ENCODE measurements around the gene MRPL30. TPM values are rescaled to one million over a fixed set of nuclear protein-coding genes. Genes with fewer than 3 reads are reported as not detected.
"Not testable (repeated sequence)": the region's sequence is repeated elsewhere in the genome, so short reads cannot be mapped to it uniquely, and the experiment has no call there.

The MRPL30 gene
- 10 to 100 TPM; 10.4 to 25.2 (median 17.9) TPM for polyA plus RNA-seq (ENCODE audit: low read depth in 6 of 6)

DNA sequence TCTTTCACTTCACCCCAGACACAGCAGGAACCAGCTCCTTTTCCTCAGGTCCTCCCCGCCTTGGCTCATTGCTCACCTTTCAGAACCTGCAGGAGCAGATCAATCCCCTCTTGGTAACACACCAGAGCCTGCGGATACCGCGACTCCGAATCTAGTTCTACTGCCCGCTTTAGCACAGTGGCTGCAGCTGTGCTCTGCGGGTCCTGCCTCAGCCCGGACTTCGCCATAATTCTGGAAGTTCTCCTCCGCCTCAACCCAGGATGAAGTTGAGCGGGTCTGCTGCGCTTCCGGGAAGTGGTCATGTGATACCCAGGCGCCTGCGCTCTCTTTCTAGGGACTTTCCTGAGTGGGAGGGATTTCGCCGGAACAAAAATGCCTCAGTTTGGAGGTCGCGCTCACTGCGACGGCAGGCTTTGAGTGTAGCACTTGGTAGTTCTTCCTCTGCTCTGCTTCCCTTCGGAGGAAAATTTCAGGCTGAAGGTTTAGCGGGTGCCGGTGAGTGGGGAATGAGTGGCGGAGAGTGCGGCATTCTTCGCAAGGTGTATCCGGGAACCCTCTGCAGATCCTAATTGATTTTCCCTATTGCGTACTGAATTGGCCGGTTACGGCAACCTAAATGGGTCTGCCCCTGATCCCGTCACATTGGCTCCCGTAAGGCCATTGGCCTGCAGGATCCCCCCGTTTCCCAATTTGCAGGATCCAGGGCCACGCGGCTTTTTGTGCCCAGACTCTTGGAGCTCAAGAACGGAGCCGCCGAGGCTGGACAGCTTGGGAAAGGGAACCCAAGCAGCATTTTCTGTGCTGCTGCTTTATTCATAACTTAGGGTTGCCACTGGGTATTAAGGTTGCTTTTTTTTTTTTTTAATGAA is at the start of gene MRPL30, which contains the start of gene MITD1:
Gene MRPL30 (plus strand): TSS at position 430 of the 869 bp plus-strand sequence. CDS start 5,020 bp downstream, outside the sequence.
Gene MITD1 (minus strand): TSS at position 304 of the 869 bp plus-strand sequence. CDS start 77 bp downstream, at position 227.
- peak; percentile 95 for ATAC-seq (ENCODE audit: low read depth in 2 of 2)
- peak; percentile 91 for DNase-seq
- no peaks in the 10 kb centered on the region for H3K27me3 Mint-ChIP-seq
- peaks cover 0 to 6% of the 10 kb centered on the region in 2 donors for H3K36me3 Mint-ChIP-seq
- H3K27ac Mint-ChIP-seq, result peak within 1 kb of the TSS; percentile 97 to 100 (median 100)
- H3K4me3 Mint-ChIP-seq, result peak within 1 kb of the TSS; percentile 96 to 100 (median 100)
- peaks cover 40 to 78% (median 60%) of the 10 kb centered on the region in 3 donors for H3K4me1 Mint-ChIP-seq
- H3K9me3 Mint-ChIP-seq, result no peaks in the 10 kb centered on the region

DNA sequence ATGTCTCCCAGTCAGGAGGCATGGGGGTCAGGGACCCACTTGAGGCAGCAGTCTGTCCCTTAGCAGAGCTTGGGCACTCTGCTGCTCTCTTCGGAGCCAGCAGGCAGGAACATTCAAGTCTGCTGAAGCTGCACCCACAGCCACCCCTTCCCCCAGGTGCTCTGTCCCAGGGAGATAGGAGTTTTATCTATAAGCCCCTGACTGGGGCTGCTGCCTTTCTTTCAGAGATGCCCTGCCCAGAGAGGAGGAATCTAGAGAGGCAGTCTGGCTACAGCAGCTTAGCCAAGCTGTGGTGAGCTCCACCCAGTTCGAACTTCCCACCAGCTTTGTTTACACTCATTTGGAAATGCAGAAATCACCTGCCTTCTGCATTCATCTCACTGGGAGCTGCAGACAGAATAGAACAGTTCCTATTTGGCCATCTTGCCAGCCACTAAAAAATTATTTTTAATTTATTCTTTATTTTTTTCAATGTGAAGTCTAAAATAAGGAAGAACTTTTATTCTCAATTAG is 45.9 kb upstream of the MRPL30 start:
- ATAC-seq (ENCODE audit: low read depth in 2 of 2); DNase-seq; H3K4me3 Mint-ChIP-seq; H3K4me1 Mint-ChIP-seq; H3K27me3 Mint-ChIP-seq: not testable (repeated sequence)
- peak overlapping the region in 1 of 6 donors; percentile 11 for H3K27ac Mint-ChIP-seq
- H3K36me3 Mint-ChIP-seq, result peaks cover 4 to 28% of the 10 kb centered on the region in 2 donors
- peaks cover 9 to 42% (median 33%) of the 10 kb centered on the region in 7 donors for H3K9me3 Mint-ChIP-seq

DNA sequence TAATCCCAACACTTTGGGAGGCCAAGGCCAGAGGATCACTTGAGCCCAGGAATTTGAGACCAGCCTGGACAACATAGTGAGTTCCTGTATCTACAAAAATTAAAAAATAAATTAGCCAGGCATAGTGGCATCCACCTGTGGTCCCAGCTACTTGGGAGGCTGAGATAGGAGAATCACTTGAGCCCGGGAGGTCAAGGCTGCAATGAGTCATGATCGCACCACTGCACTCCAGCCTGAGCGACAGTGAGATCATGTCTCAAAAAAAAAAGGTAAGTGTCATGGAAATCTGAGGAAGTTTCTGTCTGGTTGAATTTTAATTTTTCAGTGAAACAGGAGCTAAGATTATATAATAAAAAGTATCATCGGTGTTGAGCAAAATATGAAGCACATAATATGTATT is 42.0 kb upstream of the MRPL30 start:
- DNase-seq (no peak), ATAC-seq (ENCODE audit: low read depth in 2 of 2) (no peak)
- H3K27ac Mint-ChIP-seq, result peak overlapping the region in 1 of 6 donors; percentile 54
- H3K36me3 Mint-ChIP-seq, result peaks cover 4 to 11% of the 10 kb centered on the region in 2 donors
- peak overlapping the region in 2 of 8 donors; percentile 95 to 98 for H3K4me3 Mint-ChIP-seq
- H3K9me3 Mint-ChIP-seq, result peaks cover 2 to 5% (median 3%) of the 10 kb centered on the region in 7 donors
- no peaks in the 10 kb centered on the region for H3K27me3 Mint-ChIP-seq
- H3K4me1 Mint-ChIP-seq, result peaks cover 8 to 15% (median 13%) of the 10 kb centered on the region in 3 donors

DNA sequence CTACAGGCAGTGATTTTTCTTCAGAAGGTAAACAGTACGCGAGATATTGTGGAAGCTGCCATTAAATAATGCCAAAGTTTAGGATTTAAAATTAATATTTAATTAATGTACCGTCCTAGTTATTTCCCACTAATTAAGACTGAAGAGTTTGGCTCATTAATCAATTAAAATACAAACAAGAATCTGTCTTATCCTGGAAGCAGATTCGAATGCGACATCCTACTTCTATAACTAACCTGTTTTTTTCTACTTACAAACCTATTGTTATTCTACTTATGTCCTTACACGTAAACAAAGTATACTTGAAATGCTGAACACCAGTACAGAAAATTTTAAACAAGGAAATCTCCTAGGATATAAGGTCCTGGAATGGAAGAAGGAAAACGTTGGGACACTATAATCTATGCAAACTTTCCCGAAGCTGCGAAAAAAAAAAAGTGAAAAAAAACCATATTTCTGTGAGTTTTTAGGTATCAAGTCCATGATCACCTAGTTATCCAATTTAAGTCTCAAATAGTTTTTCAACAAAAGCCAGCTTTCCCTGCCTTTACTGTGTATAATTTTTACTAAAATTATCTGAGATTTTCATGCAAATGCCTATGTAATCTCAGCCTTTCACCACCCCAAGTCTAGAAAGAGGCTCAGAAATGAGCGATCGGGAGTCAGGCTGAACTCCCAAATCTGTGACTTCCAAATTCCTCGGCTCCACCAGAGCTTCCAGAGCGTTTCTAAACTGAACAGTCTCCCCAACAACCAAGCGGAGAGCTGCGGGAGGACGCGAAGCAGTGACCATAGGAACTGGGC is 40.7 kb upstream of the MRPL30 start:
- ATAC-seq (ENCODE audit: low read depth in 2 of 2) (no peak), DNase-seq (no peak)
- peaks cover 4 to 5% of the 10 kb centered on the region in 2 donors for H3K36me3 Mint-ChIP-seq
- H3K4me1 Mint-ChIP-seq, result peaks cover 8 to 13% (median 12%) of the 10 kb centered on the region in 3 donors
- no peaks in the 10 kb centered on the region for H3K27me3 Mint-ChIP-seq
- H3K9me3 Mint-ChIP-seq, result peaks cover 0 to 2% (median 0%) of the 10 kb centered on the region in 7 donors
- peak overlapping the region; percentile 87 to 98 (median 98) for H3K4me3 Mint-ChIP-seq
- H3K27ac Mint-ChIP-seq, result peak overlapping the region; percentile 98 to 100 (median 99)

DNA sequence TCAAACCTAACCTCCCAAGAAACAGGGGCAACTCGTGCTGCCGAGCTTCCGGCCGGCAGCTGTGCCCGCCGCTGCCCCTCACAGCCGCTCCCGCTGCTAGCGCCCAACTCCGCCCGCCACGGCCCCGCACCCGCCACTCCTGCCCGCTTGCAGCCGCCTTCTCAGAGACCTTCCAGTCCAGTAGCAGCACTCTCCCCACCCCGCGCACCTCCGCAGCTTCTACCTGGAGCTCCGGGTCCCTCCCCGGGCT is 40.2 kb upstream of the MRPL30 start:
- H3K27ac Mint-ChIP-seq, result peak overlapping the region; percentile 98 to 100 (median 99)
- H3K9me3 Mint-ChIP-seq, result peaks cover 0 to 2% (median 0%) of the 10 kb centered on the region in 7 donors
- no peaks in the 10 kb centered on the region for H3K27me3 Mint-ChIP-seq
- ATAC-seq (ENCODE audit: low read depth in 2 of 2), result no peak
- peaks cover 8 to 13% (median 12%) of the 10 kb centered on the region in 3 donors for H3K4me1 Mint-ChIP-seq
- peak overlapping the region; percentile 87 to 98 (median 98) for H3K4me3 Mint-ChIP-seq
- peaks cover 4 to 5% of the 10 kb centered on the region in 2 donors for H3K36me3 Mint-ChIP-seq
- no peak for DNase-seq

DNA sequence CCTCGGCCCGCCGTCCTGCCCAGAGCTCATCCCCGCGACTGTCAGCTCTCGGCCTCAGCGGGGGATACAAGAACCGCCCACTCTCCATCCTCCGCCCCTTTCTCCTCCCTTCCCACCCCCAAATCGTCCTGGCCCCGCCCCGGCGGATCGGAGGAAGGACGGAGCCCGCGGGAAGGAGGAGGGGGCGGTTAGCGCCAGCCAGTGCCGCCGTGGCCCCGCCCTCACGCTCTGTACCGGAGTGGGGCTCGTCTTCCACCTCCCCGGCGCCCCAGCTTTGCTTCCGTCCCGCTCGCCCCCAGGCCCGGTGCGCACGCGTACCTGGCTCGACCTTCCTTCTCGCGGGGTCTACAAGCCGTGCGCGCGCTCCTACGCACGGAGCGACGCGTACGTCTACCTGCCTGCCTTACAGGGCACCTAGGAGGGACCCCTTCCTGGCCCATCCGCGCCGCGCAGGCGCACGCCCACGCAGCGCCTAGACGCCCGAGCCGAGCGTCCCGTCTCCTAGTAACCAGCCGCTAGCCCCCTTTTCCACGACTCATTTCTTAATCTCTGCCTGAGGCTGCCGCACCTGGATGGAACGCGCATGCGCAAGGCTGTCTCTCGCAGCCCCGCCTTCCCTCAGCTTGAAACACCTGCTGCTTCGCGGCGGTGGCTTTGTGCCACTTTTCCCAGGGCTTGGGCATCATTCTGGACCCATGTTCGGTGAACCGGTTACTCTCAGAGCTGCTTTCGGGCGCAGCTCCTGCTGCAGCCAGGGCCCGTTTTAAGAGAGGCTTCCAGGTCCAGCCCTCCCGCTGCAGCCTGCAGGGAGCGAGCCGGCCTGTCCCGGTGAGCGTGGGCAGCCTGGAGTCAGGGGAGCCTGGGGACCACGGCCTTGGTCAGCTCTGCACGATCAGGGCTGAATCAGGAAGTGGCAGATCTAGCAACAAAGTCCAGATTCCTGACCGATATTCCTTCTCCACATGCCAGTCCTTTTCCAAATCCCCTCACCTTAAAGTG is 39.6 kb upstream of the MRPL30 start, which contains the start of gene C2orf15:
Gene C2orf15 (plus strand): TSS at position 598 of the 999 bp plus-strand sequence. CDS start 8,852 bp downstream, outside the sequence.
- no peaks in the 10 kb centered on the region for H3K27me3 Mint-ChIP-seq
- DNase-seq (peak; percentile 98), ATAC-seq (ENCODE audit: low read depth in 2 of 2) (peak; percentile 81 to 82)
- peak within 1 kb of the TSS; percentile 98 to 100 (median 99) for H3K27ac Mint-ChIP-seq
- peaks cover 8 to 13% (median 12%) of the 10 kb centered on the region in 3 donors for H3K4me1 Mint-ChIP-seq
- H3K4me3 Mint-ChIP-seq, result peak within 1 kb of the TSS; percentile 87 to 98 (median 98)
- peaks cover 0 to 2% (median 0%) of the 10 kb centered on the region in 7 donors for H3K9me3 Mint-ChIP-seq
- peaks cover 4 to 5% of the 10 kb centered on the region in 2 donors for H3K36me3 Mint-ChIP-seq

DNA sequence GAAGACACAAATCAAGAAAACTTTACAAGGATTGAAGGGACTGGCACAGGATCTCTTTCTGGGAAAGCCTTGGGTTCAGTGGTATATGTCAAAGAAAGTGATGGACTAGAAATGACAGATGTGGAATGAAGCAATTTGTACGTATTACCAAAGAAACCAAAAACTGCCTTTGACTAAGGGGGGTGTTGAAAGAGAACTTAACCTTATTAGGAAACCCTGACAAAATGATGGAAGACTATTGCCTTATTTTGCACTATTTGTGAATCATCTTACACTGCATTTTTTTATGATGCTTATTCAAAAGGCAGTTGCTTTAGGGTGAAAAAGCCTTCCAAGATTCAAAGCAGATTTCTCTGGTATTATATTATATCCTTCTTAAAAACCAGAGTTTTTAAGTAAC is 30.3 kb upstream of the MRPL30 start:
- Mint-ChIP-seq H3K9me3 (no peaks in the 10 kb centered on the region), H3K4me1 (peaks cover 16 to 20% (median 18%) of the 10 kb centered on the region in 3 donors), H3K36me3 (peaks cover 0 to 8% of the 10 kb centered on the region in 2 donors), H3K4me3 (peak overlapping the region in 1 of 8 donors; percentile 26), H3K27ac (no peak overlapping the region), H3K27me3 (no peaks in the 10 kb centered on the region)
- ATAC-seq (ENCODE audit: low read depth in 2 of 2), result no peak
- no peak for DNase-seq

DNA sequence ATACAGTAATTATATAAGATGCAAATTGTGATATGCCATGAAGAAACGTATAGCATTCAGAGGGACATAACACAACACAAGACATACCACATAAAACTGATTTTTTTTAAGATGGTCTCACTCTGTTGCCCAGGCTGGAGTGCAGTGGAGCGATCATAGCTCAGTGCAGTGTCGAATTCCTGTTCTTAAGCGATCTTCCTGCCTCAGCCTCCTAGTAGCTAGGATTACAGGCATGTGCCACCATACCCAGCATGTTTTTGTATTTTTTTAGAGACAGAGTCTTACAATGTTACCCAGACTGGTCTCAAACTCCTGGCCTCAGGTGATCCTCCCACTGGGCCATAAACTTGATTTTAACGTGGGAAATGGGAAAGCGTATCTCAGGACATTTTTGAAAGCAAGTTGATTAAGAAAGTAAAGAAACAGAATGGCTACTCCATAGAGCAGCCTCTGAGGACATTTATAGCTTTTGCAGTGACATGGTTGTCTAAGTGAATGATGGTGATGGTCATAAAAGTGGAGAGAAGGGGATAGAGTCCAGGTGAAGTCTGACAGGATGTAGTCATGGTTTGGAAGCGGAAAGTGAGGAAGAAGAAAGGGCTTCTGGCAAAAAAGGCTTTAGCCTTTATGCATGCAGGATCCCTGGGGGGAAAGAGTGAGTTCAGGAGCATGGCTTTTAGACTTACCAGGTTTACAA is 28.6 kb upstream of the MRPL30 start:
- Mint-ChIP-seq H3K4me3 (peak overlapping the region in 1 of 8 donors; percentile 10), H3K4me1 (peaks cover 30 to 37% (median 35%) of the 10 kb centered on the region in 3 donors), H3K27me3 (no peaks in the 10 kb centered on the region), H3K36me3 (peaks cover 0 to 12% of the 10 kb centered on the region in 2 donors), H3K27ac (no peak overlapping the region), H3K9me3 (no peaks in the 10 kb centered on the region)
- DNase-seq (no peak), ATAC-seq (ENCODE audit: low read depth in 2 of 2) (no peak)

DNA sequence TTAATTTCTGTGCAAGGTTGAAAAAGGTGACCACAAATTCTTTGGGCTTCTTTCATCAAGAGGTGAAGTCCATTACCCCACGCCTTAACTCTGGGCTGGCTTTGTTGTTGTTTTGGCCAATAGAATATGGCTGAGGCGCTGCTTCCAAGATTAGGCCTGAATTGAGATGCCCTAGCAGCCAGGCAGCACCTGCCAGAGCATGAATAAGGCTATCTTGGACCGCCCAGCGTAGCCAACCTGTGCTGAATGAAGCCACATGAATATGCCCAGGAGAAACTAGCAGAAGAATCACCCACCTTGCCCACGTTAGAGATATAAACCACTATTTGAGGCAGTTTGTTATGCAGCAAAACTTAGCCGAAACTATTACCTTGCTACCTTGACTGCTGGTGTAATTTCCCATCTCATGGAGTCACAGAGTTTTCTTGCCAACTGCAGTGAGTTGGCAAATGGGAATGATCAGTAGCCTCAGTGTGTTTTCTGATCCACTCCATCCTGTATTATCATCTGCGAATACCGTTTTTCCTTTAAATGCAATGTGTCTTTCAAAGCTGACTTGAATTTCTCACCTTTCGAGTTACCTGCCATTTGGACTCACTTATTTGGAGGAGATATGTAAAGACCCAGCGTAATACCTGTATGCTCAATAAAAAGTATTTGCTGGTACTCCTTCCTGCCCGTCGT is 26.9 kb upstream of the MRPL30 start:
- ATAC-seq (ENCODE audit: low read depth in 2 of 2), result no peak
- H3K9me3 Mint-ChIP-seq, result no peaks in the 10 kb centered on the region
- peaks cover 0 to 19% of the 10 kb centered on the region in 2 donors for H3K36me3 Mint-ChIP-seq
- peak overlapping the region in 5 of 8 donors; percentile 92 to 100 (median 95) for H3K4me3 Mint-ChIP-seq
- peaks cover 38 to 44% (median 44%) of the 10 kb centered on the region in 3 donors for H3K4me1 Mint-ChIP-seq
- peak overlapping the region in 2 of 6 donors; percentile 93 to 96 for H3K27ac Mint-ChIP-seq
- no peaks in the 10 kb centered on the region for H3K27me3 Mint-ChIP-seq
- DNase-seq, result no peak

DNA sequence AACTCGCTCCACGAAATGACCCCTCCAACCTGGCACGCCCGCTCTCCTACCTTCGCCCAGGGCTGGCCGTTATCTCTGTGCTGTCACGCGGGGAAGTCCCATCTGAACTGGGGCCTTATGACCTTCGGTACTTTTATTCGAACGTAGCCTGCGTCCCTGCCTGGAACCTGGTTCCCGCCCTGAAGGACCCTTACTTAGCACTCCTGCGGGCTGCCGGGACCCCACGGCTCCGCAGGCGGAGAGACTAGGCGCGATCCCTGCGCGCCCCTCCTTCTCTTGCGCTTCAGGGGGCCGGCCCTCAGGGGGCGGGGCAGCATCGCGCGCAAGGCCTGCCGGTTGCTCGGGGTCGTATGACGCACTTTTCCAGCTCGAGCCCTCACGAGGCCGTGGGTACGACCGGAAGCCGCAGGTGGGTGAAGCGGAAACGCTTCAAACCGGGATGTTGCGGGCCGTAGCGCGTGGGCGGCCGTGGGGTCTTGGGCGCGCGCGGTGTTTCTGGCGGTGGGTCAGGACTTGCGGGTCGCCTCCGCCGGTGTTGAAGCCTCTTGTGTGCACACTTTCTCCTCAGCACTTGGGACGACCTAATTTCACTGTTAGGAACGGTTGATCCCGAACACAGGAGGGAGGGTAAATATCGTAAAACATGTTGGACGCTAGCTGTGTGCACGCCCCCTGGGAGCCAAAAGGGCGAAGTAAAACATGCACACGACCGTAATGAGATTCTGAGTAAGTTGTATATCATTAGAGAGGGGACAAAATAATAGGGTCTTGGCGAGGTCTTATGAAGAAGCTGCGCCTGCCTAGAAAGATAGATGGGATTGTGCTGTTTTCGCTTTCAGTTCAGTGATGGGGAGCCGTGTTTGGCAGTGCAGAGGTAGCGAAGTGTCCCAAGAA is 26.1 kb upstream of the MRPL30 start, which contains the start of the genes LIPT1 and TSGA10:
Gene LIPT1 (plus strand): TSS at position 325 of the 894 bp plus-strand sequence. CDS start 6,991 bp downstream, outside the sequence.
Gene TSGA10 (minus strand): TSS at position 300 of the 894 bp plus-strand sequence. CDS start 45,503 bp downstream, outside the sequence.
- no peaks in the 10 kb centered on the region for H3K27me3 Mint-ChIP-seq
- ATAC-seq (ENCODE audit: low read depth in 2 of 2) (peak; percentile 81 to 83), DNase-seq (peak; percentile 96)
- H3K4me3 Mint-ChIP-seq, result peak within 1 kb of the TSS in 5 of 8 donors; percentile 92 to 100 (median 95)
- peaks cover 45 to 53% (median 50%) of the 10 kb centered on the region in 3 donors for H3K4me1 Mint-ChIP-seq
- H3K36me3 Mint-ChIP-seq, result peaks cover 5 to 27% of the 10 kb centered on the region in 2 donors
- H3K27ac Mint-ChIP-seq, result peak within 1 kb of the TSS in 2 of 6 donors; percentile 93 to 96
- no peaks in the 10 kb centered on the region for H3K9me3 Mint-ChIP-seq
